MCF 10A (cell line): ENCODE measurements around the gene CHST15. TPM values are rescaled to one million over a fixed set of nuclear protein-coding genes. Genes with fewer than 3 reads are reported as not detected.
"Not testable (repeated sequence)": the region's sequence is repeated elsewhere in the genome, so short reads cannot be mapped to it uniquely, and the experiment has no call there.

Experiments
- BruUV-seq: library from RNA; stranded (reverse); fragments of 400-500 nt; replicated peaks from 2 replicates; lab custom pipeline; 2021; lab: Mats Ljungman, UMichigan
- CTCF ChIA-PET: fragments of 300-600 bp; sonication (Branson Sonifier 250); formaldehyde crosslinking; extraction: SDS; loops from one replicate; lab custom pipeline; 2021; ENCODE audit warnings: antibody characterized with exemption, inconsistent platforms; lab: Yijun Ruan, JAX
- POLR2A ChIA-PET: fragments of 300-600, 350-650 bp; sonication (Branson Sonifier 250); formaldehyde crosslinking; extraction: SDS; loops from one replicate; lab custom pipeline; 2020; ENCODE audit warnings: antibody characterized with exemption, inconsistent platforms; lab: Yijun Ruan, JAX
- DNase-seq: peaks from one replicate; pipeline ENCODE4 v3.0.0-alpha.2; 2018; ENCODE audit not compliant: unreplicated experiment
- H3K27ac Mint-ChIP-seq: one replicate; pipeline ENCODE4 v1.8.0; 2022; ENCODE audit warnings: mild to moderate bottlenecking, low read depth, mixed read lengths; ENCODE audit not compliant: unreplicated experiment
- H3K27me3 Mint-ChIP-seq: one replicate; pipeline ENCODE4 v1.8.0; 2022; ENCODE audit warnings: mixed read lengths; ENCODE audit not compliant: insufficient read depth, unreplicated experiment
- H3K36me3 Mint-ChIP-seq: one replicate; pipeline ENCODE4 v1.8.0; 2022; ENCODE audit warnings: mild to moderate bottlenecking, moderate library complexity, mixed read lengths; ENCODE audit not compliant: insufficient read depth, unreplicated experiment
- H3K4me1 Mint-ChIP-seq: one replicate; pipeline ENCODE4 v1.8.0; 2022; ENCODE audit warnings: mixed read lengths; ENCODE audit not compliant: insufficient read depth, unreplicated experiment
- H3K4me3 Mint-ChIP-seq: one replicate; pipeline ENCODE4 v1.8.0; 2022; ENCODE audit warnings: mild to moderate bottlenecking, moderate library complexity, mixed read lengths; ENCODE audit not compliant: unreplicated experiment
- H3K9me3 Mint-ChIP-seq: one replicate; pipeline ENCODE4 v1.8.0; 2022; ENCODE audit warnings: mixed read lengths; ENCODE audit not compliant: unreplicated experiment
- CTCF ChIP-seq: fragments of 200-600 bp; IDR thresholded peaks from one replicate; pipeline ENCODE4 v1.8.0; 2022; ENCODE audit warnings: antibody characterized with exemption, mild to moderate bottlenecking; ENCODE audit not compliant: unreplicated experiment
- intact Hi-C: fragments of 100-400 bp; cut with micrococcal nuclease; formaldehyde crosslinking; loops from 2 replicates; pipeline ENCODE4 v1.14.1; 2022
- total RNA-seq: library from RNA; stranded (reverse); gene quantifications from 2 replicates; pipeline ENCODE4 v1.2.3, GENCODE V29; 2022

CHST15 gene
- total RNA-seq, 1 experiment from 2014 or later = 32.8 TPM

- DNase-seq = no peak
- Mint-ChIP-seq H3K27ac (no peak overlapping the region), H3K27me3 (no peaks in the 10 kb centered on the region), H3K36me3 (peaks cover 36% of the 10 kb centered on the region), H3K9me3 (no peaks in the 10 kb centered on the region), H3K4me3 (no peak overlapping the region), H3K4me1 (peaks cover 7% of the 10 kb centered on the region)
- ChIA-PET POLR2A (interaction anchor here (0.6 kb wide), 1 partner anchor 71 kb away, joined by 3 read pairs; no protein-coding TSS in a partner anchor), CTCF (interaction anchor here (0.6 to 0.7 kb wide), 2 partner anchors 68 to 676 kb away, joined by 3 read pairs; no protein-coding TSS in a partner anchor)
- intact Hi-C loops = no loop called here
- no peak for TF ChIP-seq CTCF
- no TSS peak for BruUV-seq
These were observed 57.4 kb downstream of the CHST15 start for GRCh38 chr10:124035928-124036558.

GRCh38 chr10:124035306-124035927 lies 58.0 kb downstream of the CHST15 start:
- ChIA-PET POLR2A (interaction anchor here (0.6 kb wide), 1 partner anchor 71 kb away, joined by 3 read pairs; no protein-coding TSS in a partner anchor), CTCF (interaction anchor here (0.7 kb wide), 1 partner anchor 67 kb away, joined by 3 read pairs; no protein-coding TSS in a partner anchor)
- Mint-ChIP-seq H3K4me1 (peaks cover 7% of the 10 kb centered on the region), H3K27ac (no peak overlapping the region), H3K27me3 (no peaks in the 10 kb centered on the region), H3K4me3 (no peak overlapping the region), H3K36me3 (peaks cover 36% of the 10 kb centered on the region), H3K9me3 (no peaks in the 10 kb centered on the region)
- TF ChIP-seq CTCF = no peak
- DNase-seq = no peak
- intact Hi-C loops = no loop called here
- no TSS peak for BruUV-seq

- BruUV-seq, H3K27ac Mint-ChIP-seq, intact Hi-C loops, POLR2A ChIA-PET, H3K4me1 Mint-ChIP-seq, H3K9me3 Mint-ChIP-seq, H3K27me3 Mint-ChIP-seq, DNase-seq, CTCF ChIA-PET, H3K4me3 Mint-ChIP-seq: not testable (repeated sequence)
- peaks cover 38% of the 10 kb centered on the region for H3K36me3 Mint-ChIP-seq
These were observed 58.7 kb downstream of the CHST15 start for GRCh38 chr10:124034576-124035305.

GRCh38 chr10:124033887-124034218 lies 59.5 kb downstream of the CHST15 start:
- no peak for DNase-seq
- ChIA-PET POLR2A (no interaction called here), CTCF (interaction anchor here (1.2 kb wide), 1 partner anchor 37 kb away, joined by 3 read pairs; no protein-coding TSS in a partner anchor)
- Mint-ChIP-seq H3K27ac (no peak overlapping the region), H3K27me3 (no peaks in the 10 kb centered on the region), H3K4me3 (no peak overlapping the region), H3K9me3 (no peaks in the 10 kb centered on the region), H3K4me1 (peaks cover 7% of the 10 kb centered on the region), H3K36me3 (peaks cover 38% of the 10 kb centered on the region)
- no peak for TF ChIP-seq CTCF
- BruUV-seq = no TSS peak
- intact Hi-C loops = no loop called here
